Activated T-helper 1 cell treated with Interleukin-2 at 50 U/mL for 16 hours (primary cell): ENCODE results near the gene ZDHHC14.

Source experiments
- DNase-seq: peaks from one replicate; pipeline ENCODE4 v3.0.0-alpha.2; 2020; ENCODE audit warnings: low read depth

Gene ZDHHC14

DNA sequence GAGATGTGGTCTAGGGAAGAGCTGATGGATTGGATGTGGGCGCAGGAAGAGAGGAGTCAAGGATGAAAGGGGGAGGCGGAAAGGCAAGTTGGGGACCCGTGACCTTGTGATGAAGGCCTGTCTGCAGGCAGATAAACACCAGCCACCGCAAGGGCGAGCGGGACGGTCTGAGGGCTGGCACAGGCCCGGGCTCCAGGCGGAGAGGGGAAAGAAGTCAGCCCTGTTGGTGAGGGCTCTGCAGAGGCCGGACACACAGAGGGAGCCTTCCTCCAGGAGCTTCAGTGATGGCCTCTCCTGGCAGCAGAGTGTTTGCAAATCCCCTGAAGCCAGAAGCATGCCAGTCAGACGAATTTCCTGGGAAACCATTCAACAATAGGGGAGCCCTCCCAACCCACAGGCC lies 112.2 kb downstream of the ZDHHC14 start:
- no peak for DNase-seq

DNA sequence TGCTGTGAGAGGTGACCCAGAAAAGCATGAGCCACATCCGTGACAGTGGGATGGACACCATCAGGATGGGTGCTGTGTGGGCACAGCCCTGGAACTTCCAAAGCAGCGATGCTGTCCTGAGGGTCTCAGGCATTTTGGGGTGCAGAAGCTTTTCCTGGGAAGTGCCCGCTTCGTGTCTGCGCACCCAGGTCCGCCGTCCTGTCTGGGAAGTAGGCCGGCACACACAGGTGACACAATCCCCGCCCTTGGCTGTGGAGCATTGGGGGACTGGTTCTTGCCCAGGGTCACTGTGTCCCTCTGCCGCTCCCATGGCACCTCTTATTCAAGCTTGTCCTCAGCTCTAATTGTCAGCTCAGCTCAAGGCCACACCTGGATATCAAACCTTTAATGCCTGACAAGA lies 112.6 kb downstream of the ZDHHC14 start:
- DNase-seq: no peak

DNA sequence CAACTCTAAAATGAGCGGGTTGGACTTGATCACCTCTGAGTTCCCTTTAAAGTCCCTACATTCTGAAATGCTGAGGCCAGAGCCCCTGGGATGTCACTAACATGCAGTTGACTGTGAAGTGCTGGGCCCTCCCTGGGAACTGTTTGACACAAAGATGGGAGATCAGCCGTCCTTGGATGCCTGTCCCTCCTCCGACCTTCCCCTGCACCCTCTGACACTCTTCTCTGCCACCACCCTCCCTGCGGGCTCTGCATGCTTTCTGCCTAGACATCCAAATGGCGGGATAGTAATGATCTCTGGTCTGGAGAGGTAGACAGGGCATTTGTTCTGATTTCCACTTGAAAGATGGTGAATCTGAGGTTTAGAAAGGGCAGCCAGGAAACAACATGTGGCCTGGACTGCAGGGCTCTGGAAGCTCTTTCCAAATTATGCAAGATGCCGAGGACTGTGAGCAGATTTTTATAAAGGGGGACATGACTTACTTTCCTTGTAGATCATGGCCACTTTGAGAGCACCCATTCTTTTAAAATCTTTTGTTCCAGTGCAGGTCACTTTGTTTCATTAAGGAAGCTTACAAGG lies 113.2 kb downstream of the ZDHHC14 start:
- no peak for DNase-seq

DNA sequence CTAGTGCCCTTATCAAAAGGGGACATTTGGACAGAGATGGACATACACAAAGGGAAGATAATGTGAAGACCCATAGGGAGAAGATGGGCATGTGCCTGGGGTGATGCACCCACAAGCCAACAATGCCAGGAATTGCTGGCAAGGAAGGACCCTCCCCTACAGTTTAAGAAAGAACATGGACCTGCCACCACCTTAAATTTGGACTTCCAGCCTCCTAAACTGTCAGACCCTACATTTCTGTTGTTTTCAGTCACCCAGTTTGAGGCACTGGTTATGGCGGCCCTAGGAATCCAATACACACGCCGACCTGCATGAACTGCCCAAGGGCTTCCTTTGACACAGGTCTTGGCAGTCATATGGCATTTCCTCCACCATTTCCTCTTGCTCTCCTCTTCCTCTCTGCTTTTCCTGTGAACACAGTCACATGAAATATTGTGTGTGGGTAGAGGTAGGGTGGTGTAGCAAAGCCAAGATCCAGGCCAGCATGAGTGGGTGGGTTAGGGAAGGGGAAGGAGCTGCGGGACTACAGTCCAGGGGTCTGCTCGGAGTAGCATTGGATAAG lies 115.6 kb downstream of the ZDHHC14 start:
- DNase-seq: no peak

DNA sequence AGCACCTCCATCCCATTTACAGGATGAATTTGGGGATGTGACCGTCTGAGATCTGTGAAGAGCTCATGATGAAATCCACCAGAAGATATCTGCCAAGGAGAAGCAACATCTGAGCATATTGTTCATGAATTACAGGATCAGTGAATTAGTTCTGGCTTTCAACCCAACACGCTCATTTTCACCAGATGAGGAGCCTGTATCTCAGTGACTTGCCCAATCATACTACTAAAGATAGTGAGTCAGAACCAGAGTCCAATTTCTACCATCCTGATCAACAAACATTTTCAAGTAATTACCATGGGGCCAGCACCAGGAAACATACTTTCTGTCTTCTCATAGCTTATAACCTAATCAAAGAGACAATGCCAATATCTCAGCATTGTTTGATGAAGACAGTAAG lies 116.6 kb downstream of the ZDHHC14 start:
- DNase-seq: no peak

DNA sequence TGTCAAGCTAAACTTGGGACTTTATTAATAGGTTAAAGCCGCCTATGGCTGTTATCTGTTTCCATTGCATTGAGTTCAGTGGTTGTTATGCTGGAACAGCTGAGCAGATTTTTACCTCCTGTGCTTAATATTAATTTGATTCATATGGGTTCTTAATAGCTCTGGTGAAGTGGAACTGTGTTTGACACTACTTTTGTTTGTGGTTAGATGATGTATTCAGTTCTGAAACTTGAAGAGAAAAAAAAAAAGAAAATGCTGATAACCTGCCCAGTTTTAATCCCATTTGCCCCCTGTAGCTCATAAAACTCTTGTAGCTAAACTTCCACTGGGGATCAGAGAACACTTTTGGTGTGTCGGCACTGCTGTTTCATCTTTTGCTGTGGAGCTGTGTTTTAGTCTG lies 117.8 kb downstream of the ZDHHC14 start:
- DNase-seq: no peak

DNA sequence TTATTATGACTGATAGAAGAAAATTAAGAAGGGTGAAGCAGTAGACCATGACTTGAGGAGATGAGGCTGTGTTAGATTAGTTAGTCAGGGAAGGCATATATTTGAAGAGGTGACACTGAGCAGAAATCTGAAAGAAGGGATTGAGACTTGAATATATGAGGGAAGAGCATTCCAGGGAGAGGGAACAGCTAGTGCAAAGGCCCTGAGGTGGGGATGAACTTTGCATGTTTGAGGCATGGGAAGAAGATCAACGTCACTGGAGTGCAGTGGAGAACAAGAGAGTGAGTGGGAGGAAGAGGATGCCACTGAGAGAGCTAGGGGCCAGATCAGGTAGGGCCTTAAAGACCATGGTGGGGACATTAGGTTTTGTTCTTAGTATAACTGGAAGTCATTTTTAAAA lies 119.0 kb downstream of the ZDHHC14 start:
- DNase-seq: no peak

DNA sequence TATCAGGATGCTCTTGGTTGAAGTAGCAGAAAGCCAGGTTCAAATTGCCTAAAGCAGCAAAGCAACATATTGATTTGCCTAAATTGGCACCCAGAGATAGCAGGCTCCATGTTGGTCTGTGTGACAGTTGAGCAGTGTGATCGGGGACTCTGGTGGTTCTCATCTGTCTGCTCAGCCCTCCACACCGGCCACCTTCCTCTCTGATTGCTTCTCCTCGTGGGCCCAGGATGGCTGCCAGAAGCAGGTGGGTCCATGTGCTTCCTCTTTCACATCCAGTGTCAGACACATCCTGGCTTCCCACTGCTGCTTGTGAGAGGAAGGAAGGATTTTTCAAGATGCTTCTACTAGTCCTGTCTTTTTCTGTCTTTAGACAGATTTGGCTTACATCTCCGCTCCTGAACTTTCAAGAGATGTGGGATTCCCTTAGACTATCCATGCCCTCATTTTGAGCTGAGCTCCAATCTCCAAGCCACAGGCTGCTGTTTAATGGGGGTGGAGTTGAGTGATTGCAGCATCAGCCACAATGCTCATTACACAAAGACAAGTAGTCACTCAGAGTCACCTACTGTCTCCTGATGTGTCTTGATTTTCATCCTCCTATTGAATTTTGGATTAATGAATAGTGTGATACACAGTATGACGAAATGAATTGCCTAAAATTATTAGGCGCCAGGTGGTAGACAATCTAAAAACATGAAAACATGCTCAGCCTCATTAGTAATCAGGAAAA lies 122.2 kb downstream of the ZDHHC14 start:
- DNase-seq: no peak

DNA sequence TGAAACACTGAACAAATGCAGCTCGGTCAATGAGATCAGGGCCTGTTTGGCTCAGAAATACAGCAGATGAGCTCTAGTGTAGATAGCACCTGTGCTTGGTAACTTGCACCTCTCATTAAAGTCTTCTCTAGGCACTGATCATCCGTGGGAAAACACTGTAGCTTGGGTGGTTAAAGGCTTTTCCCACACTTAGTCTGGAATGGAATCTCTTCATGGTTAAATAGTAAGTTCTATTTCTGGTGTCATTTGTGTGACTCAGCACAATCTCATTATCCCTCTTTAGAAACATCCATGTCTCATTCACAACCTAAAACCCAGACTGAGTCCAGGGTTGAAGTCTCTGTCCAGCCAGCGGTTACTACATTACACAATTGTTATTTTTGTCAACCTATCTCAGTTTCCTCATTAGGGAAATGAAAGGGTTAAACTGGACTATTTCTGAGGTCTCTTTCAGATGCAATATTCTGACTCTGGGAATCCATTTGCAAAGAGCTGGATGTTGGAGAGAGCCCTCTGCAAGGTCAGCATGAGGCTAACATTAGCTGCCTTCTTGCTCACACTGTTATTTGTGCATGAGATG lies 125.0 kb downstream of the ZDHHC14 start:
- DNase-seq: no peak

DNA sequence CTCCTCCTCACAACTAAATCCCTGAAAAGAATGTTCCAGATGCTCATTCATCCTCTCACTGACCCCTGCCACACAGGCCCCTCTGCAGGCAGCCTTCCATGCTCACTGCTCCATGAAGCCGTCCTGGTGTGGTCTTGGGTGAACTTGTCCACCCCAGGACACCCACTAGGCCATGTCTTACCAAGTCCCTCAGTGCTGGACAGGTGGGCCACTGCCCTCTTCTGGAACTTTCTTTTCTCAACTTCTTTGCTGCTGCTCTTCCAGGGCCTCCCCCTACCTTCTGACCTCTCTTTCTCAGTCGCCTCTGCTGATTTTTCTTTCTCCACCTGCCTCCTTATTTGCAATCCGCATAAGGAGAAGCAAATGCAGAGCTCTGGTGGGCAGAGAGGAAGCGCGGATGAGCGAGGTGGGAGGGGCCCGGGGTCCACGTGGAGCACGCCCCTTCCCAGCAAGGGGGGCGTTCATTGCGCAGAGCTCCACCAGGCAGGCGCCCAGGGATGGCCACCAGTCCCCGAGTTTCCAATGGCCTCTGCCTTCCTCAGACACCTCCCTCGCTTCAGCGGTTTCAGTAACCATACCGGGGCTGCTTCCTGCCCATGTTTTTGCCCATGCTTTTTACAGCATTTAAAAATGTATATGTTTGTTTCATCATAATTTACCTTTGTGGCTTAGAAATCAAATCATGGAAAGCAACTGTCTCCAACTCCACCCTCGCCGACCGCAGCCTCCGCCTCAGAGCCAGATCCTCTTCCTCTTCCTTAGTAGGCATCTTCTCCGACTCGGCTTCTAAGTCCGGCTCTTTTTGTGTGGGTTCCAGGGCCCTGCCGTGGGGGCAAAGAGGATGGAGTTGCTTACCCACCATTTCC lies 129.6 kb downstream of the ZDHHC14 start:
- DNase-seq: no peak

DNA sequence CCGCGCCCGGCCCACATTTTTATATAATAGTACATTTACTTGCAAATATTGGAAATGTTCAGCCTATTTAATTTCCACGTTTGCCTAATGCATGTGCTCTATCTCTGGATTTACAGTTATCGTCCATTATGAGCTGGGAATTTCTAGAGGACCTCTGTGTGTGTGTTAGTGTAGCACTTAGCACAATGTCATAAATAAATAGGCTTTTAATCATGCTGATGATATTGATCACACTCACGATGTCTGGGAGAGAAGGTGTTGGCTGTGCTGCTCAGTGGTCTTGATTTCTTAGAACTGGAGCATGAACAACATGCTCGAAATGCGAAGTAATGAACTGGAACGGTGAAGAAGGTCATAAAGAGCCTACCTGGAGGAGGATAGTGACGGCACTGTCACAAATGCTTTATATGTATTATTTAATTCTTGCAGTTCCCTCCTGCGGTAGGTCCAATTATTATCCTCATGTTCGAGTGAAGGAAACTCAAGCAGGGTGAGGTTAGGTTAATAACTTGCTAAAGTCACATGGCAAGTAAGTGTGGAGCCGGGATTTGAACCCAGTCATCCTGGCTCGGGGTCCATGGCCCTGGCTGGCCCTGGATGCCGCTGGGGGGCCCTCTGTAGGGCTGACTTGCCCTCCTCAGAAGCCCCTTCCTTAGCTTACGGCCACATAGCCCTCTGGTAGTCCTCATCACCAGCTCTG lies 130.8 kb downstream of the ZDHHC14 start:
- no peak for DNase-seq

DNA sequence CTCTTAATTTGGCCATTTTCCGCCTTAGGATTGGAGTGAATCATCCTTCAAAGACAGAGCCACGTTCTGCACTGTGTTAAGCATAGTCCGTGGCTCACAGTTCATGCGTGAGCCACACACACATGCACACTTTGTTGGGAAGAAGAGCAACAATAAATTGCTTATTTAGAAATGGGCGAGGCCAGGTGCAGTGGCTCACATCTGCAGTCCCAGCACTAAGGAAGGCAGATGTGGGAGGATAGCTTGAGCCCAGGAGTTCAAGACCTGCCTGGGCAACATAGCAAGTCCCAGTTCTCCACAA lies 131.3 kb downstream of the ZDHHC14 start:
- DNase-seq: no peak

DNA sequence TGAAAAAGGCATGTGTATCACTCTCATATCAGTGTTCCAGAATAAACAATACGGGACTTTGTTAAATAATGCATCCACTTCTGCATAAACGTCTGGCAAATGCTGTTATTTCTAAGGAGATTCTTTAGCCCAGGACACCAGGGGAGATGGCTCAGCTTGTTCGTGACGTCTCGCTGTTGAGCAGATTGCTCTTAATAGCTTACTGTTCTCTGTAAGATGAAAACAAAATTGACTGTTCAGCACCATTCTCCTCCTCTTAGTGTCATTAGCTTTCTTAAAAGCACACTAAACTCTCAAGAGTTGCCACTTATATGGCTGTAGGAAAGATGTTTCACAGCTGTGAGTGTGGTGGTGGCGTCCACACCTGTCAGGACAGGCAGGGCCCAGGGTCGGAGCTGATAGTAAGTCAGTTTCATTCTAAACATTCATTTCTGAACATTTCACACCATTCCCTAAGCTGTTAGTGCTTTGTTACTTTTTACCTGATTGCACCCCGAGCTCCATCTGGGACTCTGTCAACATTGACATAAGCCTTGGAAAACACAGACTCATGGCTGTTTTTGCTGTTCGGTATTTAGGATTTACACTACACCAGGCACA lies 132.1 kb downstream of the ZDHHC14 start:
- no peak for DNase-seq

DNA sequence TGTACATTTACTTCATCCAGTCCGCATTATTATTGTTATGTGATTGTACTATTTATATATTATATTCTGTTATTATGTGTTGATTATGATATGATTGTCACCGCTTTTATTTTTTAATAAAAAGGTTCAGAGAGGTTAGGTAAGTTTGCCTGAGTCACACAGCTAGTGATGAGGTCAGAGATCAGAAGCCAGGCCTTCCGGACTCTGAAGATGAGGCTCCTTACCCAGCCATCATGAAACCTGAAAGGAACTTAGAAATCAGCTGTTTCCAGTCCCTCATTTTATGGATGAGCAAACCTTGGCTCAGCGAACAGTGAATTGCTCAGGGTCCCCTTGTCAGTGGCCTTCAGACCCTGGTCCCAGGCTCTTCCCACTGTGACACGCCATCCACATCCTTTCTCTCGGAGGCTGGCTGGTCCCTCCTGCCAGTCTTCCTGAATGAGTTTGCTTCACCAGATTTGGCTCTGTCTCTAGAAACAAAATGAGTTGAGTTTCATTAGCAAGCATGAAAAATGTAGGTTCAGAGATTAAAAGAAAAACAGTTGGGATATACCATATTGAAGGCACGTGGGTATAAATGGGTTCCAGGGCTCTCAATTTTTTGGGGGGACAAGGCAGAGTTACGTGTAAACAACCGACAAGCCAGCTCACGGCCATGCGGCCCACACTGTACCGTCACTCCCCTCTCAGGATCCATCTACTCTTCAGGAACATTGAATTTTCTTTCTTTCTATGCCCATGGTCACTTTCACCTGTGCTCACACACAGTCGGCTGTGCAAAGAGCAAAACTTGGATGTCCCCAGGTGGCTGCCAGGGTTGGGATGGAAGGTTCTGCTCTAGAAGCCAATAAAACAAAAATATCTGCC lies 132.9 kb downstream of the ZDHHC14 start:
- no peak for DNase-seq

DNA sequence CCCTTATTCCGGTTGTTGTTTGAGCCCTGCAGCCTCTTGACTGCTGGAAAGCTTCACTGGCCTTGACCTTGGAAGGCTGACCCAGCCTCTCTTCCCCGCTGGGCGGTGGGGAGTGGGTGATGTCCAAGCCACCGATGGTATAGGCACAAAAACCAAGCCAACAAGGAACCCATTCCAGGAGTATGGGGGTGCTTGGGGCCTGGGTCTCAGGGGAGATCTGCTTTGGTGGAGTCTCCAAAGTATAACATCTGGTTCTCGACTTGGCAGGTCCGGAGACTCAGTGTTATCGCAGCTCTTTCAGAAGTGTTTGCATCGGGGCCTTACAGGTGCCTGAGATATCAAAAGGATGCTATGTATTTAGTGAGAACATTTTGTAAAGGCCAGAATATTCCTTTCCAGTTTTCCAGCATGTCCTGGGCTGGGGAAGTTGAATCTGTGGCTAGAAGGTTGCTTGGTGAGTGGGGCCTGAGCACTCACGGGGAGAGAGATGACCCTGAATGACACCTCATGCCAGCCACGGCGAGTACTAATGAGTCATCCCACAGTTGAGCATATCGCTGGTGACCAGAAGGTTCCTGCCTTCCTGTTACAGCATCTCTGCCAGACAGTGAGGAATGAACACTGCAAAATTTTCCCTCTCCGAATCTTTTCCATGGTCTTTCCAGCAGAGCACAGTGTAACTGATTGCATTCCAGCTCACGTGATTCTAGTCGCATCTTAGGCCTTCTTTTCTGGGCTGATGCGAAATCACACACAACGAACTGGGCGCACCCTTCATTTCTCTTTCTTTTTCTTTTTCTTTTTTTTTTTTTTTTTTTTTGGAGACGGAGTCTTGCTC lies 133.9 kb downstream of the ZDHHC14 start:
- DNase-seq: no peak

DNA sequence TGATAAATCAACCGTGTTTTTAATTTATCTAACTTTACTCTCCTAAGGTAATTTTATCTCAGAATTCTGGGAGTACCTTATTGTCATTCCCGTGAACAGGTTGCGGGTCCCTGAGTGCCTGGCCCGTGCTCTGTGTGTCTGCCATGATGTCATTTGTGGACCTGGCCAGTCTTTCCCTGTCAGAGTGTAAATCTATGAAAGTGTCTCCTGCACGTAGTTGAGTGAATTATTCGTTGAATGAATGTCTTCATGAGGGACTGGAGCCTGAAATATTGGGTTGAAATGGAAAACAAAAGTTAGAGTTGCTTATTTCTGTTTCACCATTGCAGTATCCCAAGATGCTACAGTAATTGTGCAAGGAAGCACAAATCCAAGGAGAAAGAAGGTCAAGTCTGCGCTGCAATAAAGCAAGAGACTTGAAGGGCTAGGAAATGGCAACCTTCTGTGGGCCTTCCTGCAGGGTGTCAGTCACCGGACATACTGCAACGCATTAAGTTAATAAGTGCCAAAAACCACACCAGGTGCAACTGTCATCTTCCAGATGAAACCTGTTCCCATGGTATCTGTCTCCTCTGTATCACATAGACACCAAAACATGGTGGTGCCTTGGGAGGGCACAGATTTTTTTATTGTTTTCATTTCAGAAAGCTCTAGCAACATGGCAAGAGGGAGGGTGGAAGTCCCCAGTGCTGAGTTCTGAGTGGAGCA lies 135.5 kb downstream of the ZDHHC14 start:
- no peak for DNase-seq

DNA sequence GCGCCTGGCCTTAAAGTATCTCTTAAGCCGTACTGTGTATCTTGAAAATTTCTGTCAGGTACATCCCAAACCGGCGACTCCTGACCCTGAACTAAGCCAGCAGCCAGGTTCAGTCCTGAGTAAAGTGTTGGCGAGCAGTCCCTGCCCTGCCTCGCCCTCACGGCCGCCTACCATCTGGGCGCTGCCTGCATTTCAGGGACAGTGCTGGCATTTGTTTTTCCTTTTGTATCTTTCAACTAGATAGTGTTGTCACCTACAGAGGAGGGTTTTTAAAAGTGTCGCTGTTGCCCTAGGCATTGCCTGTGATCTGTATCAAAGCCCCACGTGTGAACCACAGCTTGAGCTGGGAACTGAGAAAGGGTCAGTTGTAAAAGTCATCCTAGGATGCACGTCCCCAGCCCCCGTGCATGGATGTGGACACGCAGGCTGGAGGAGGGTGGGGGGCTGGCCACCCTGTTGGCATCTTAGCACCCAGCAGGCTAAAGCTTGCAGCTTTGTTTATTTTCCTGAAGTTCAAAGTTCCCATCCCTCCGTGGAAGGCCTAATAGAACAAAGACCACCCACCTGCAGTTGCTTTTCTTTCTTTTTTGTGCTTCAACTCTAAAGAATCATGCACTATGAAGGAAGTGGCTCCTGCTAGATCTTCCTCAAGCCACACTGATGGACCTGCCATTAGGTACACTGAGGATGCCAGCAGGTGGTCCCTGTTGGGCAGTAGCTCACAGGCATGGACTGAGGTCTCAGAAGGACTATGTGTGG lies 136.8 kb downstream of the ZDHHC14 start:
- no peak for DNase-seq
